ENCODE results near the gene ZNF581. TPM values are rescaled to one million over a fixed set of nuclear protein-coding genes. Genes with fewer than 3 reads are reported as not detected.
A peak's percentile ranks its signal among the peaks of the same experiment; 100 is the strongest.

The ZNF581 gene
- total RNA-seq, 1 donor, result 25.7 TPM

GRCh38 chr19:55644191-55644833, 863 bp downstream of the ZNF581 start:
- no peaks in the 10 kb centered on the region for H3K27me3 ChIP-seq (ENCODE audit: insufficient read depth, low read length)
- H3K4me1 ChIP-seq (ENCODE audit: insufficient read depth, low read length), result peaks cover 36% of the 10 kb centered on the region
- peak; percentile 89 for DNase-seq (ENCODE audit: insufficient read length, low spot score, missing footprints)
- peak overlapping the region; percentile 85 for H3K4me3 ChIP-seq (ENCODE audit: insufficient read depth, low read length)
- H3K79me2 ChIP-seq (ENCODE audit: insufficient read depth, low read length), result peaks cover 34% of the 10 kb centered on the region
- no peaks in the 10 kb centered on the region for H3K9me3 ChIP-seq (ENCODE audit: low read depth, low read length)
- H3K36me3 ChIP-seq (ENCODE audit: insufficient read depth, low read length), result peaks cover 15% of the 10 kb centered on the region
- H3K4me2 ChIP-seq (ENCODE audit: insufficient read depth, low read length), result peak overlapping the region; percentile 98
- TF ChIP-seq CTCF (IDR thresholded peaks at IDR 0.05; ENCODE audit: extremely low read depth, low read depth, low read length), result no peak
- no peak overlapping the region for H2AFZ ChIP-seq (ENCODE audit: low read length)
- H4K20me1 ChIP-seq (ENCODE audit: insufficient read depth, low read length), result no peaks in the 10 kb centered on the region
- H3K27ac ChIP-seq (ENCODE audit: low read depth, low read length), result peak overlapping the region; percentile 72

- peaks cover 15% of the 10 kb centered on the region for H3K36me3 ChIP-seq (ENCODE audit: insufficient read depth, low read length)
- H4K20me1 ChIP-seq (ENCODE audit: insufficient read depth, low read length), result no peaks in the 10 kb centered on the region
- DNase-seq (ENCODE audit: insufficient read length, low spot score, missing footprints), result peak; percentile 87
- H2AFZ ChIP-seq (ENCODE audit: low read length), result no peak overlapping the region
- TF ChIP-seq CTCF (IDR thresholded peaks at IDR 0.05; ENCODE audit: extremely low read depth, low read depth, low read length), result no peak
- peak overlapping the region; percentile 85 for H3K4me3 ChIP-seq (ENCODE audit: insufficient read depth, low read length)
- peaks cover 33% of the 10 kb centered on the region for H3K4me1 ChIP-seq (ENCODE audit: insufficient read depth, low read length)
- H3K27me3 ChIP-seq (ENCODE audit: insufficient read depth, low read length), result no peaks in the 10 kb centered on the region
- no peaks in the 10 kb centered on the region for H3K9me3 ChIP-seq (ENCODE audit: low read depth, low read length)
- H3K4me2 ChIP-seq (ENCODE audit: insufficient read depth, low read length), result peak overlapping the region; percentile 98
- no peak overlapping the region for H3K27ac ChIP-seq (ENCODE audit: low read depth, low read length)
- H3K79me2 ChIP-seq (ENCODE audit: insufficient read depth, low read length), result peaks cover 34% of the 10 kb centered on the region
These were observed 1.5 kb downstream of the ZNF581 start for GRCh38 chr19:55644842-55645511.

GRCh38 chr19:55645512-55645881, 2.0 kb downstream of the ZNF581 start:
- H3K4me3 ChIP-seq (ENCODE audit: insufficient read depth, low read length), result no peak overlapping the region
- H2AFZ ChIP-seq (ENCODE audit: low read length), result no peak overlapping the region
- no peaks in the 10 kb centered on the region for H4K20me1 ChIP-seq (ENCODE audit: insufficient read depth, low read length)
- peaks cover 34% of the 10 kb centered on the region for H3K79me2 ChIP-seq (ENCODE audit: insufficient read depth, low read length)
- H3K9me3 ChIP-seq (ENCODE audit: low read depth, low read length), result no peaks in the 10 kb centered on the region
- TF ChIP-seq CTCF (IDR thresholded peaks at IDR 0.05; ENCODE audit: extremely low read depth, low read depth, low read length), result no peak
- H3K27me3 ChIP-seq (ENCODE audit: insufficient read depth, low read length), result no peaks in the 10 kb centered on the region
- H3K4me1 ChIP-seq (ENCODE audit: insufficient read depth, low read length), result peaks cover 29% of the 10 kb centered on the region
- H3K36me3 ChIP-seq (ENCODE audit: insufficient read depth, low read length), result peaks cover 15% of the 10 kb centered on the region
- H3K4me2 ChIP-seq (ENCODE audit: insufficient read depth, low read length), result no peak overlapping the region
- H3K27ac ChIP-seq (ENCODE audit: low read depth, low read length), result no peak overlapping the region
- peak; percentile 62 for DNase-seq (ENCODE audit: insufficient read length, low spot score, missing footprints)

Data from osteoblast (primary cell).